GM12878 (cell line): ENCODE data around the gene COL5A3.

Experiments
- EZH2 ChIP-seq: IDR thresholded peaks from 2 replicates; pipeline ENCODE4 v1.6.1; 2012; ENCODE audit warnings: low read depth, mild to moderate bottlenecking, control low read depth, inconsistent platforms, low read length, borderline replicate concordance; ENCODE audit not compliant: control insufficient read depth
- JUND ChIP-seq: IDR thresholded peaks from 2 replicates; pipeline ENCODE4 v1.6.1; 2012; ENCODE audit warnings: low read depth, mild to moderate bottlenecking, low read length, improper control_type of control experiment, moderate library complexity

DNA sequence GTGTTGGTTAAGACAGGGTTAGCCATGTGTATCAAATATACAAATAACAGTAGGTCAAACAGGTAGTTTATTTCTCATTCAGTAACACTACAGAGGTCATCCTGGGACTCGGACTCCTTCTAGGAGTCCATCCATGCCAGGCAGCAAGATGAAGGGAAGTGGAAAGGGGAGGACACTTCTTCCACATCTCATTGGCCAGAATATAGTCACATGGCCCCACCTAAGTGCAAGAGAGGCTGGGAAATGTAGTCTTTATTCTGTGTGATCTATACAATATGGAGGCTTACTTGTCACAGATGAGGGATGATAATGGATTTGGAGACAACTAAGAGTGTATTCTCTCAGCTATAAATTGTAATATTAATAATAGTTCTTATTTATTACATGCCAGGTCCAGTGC, 34.1 kb upstream of the COL5A3 start:
- TF ChIP-seq EZH2, result no peak
- TF ChIP-seq JUND, result no peak
